Uterus (tissue), 2 donors: ENCODE data around the gene PTPRM.

ENCODE experiments used
- CTCF ChIP-seq, 4 experiments: fragments of 200-600 bp in 2 of 4; fragments of 450-650 bp in 2 of 4; sonication (generic) in 2 of 4; IDR thresholded peaks; one replicate each; pipeline ENCODE4 v1.5.1; 2016 to 2019; ENCODE audit warnings: antibody characterized with exemption in 4 of 4, mild to moderate bottlenecking in 2 of 4, moderate library complexity in 1 of 4
- POLR2A ChIP-seq, 2 donors: fragments of 450-650 bp; IDR thresholded peaks; one replicate each; pipeline ENCODE4 v1.6.1; 2016; ENCODE audit warnings: antibody characterized with exemption in 2 of 2, mild to moderate bottlenecking in 1 of 2, moderate library complexity in 1 of 2

- no peak for TF ChIP-seq CTCF (IDR thresholded peaks at IDR 0.05)
- no peak for TF ChIP-seq POLR2A (IDR thresholded peaks at IDR 0.05)
Measured at GRCh38 chr18:8361941-8362471, 794.9 kb downstream of the PTPRM start.
